22Rv1 (cell line): ENCODE results near the gene RDH11.

Experiments
- ZFX ChIP-seq: fragments of 450-650 bp; IDR thresholded peaks from 2 replicates; pipeline ENCODE4 v1.6.1; 2017; ENCODE audit warnings: antibody characterized with exemption, borderline replicate concordance
- TF ChIP-seq, protein P1 (sequence below): fragments of 450-650 bp; IDR thresholded peaks from 2 replicates; pipeline ENCODE4 v1.5.1; 2017; ENCODE audit warnings: mild to moderate bottlenecking

DNA sequence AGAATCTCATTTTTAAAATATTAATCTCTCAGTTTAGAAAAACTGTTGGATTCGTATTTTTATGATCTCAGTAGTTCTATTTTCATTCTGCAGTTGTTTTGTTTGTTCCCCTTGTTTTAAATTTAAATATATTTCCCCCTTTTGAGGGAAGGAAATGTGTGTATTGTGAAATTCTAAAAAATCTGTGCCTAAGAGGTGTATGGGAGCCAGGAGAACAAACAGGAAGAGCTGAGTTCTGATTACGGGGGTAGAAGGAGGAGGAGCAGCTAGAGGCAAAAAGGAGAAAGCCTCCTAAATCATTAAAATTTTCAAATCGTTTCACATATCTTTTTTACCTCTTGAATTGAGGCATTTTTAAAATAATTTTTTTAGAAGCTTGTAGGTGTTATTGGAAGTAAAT lies 8.4 kb upstream of the RDH11 start:
- TF ChIP-seq, protein P1, sequence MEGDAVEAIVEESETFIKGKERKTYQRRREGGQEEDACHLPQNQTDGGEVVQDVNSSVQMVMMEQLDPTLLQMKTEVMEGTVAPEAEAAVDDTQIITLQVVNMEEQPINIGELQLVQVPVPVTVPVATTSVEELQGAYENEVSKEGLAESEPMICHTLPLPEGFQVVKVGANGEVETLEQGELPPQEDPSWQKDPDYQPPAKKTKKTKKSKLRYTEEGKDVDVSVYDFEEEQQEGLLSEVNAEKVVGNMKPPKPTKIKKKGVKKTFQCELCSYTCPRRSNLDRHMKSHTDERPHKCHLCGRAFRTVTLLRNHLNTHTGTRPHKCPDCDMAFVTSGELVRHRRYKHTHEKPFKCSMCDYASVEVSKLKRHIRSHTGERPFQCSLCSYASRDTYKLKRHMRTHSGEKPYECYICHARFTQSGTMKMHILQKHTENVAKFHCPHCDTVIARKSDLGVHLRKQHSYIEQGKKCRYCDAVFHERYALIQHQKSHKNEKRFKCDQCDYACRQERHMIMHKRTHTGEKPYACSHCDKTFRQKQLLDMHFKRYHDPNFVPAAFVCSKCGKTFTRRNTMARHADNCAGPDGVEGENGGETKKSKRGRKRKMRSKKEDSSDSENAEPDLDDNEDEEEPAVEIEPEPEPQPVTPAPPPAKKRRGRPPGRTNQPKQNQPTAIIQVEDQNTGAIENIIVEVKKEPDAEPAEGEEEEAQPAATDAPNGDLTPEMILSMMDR = no peak
- TF ChIP-seq ZFX = no peak
